Kidney (tissue), 14 donors: ENCODE data around the gene DOCK10. TPM values are rescaled to one million over a fixed set of nuclear protein-coding genes. Genes with fewer than 3 reads are reported as not detected.
A peak's percentile ranks its signal among the peaks of the same experiment; 100 is the strongest.

Source experiments
- DNase-seq, 5 donors: peaks; one replicate each; pipeline ENCODE4 v3.0.0-alpha.2; 2013 to 2020
- FAIRE-seq: peaks from 2 replicates; lab custom pipeline; 2012; peaks lifted over from hg19 to GRCh38; lab: Jason Lieb, UNC
- H3K27ac ChIP-seq, 2 donors: one replicate each; pipeline ENCODE4 v1.7.0; 2013; ENCODE audit warnings: low read depth in 2 of 2, low read length in 2 of 2, inconsistent platforms in 1 of 2
- H3K27me3 ChIP-seq: one replicate; pipeline ENCODE4 v1.7.1; 2013; ENCODE audit warnings: low read length, inconsistent platforms; ENCODE audit not compliant: control insufficient read depth, insufficient read depth
- H3K36me3 ChIP-seq, 3 donors: one replicate each; pipeline versions ENCODE4 v1.7.0 to v1.7.1; 2013; ENCODE audit warnings: low read length in 3 of 3, control low read depth in 1 of 3, inconsistent platforms in 1 of 3; ENCODE audit not compliant: insufficient read depth in 3 of 3, control insufficient read depth in 2 of 3
- H3K4me1 ChIP-seq, 3 donors: one replicate each; pipeline versions ENCODE4 v1.7.0 to v1.7.1; 2013; ENCODE audit warnings: low read length in 3 of 3, inconsistent platforms in 1 of 3, low read depth in 1 of 3; ENCODE audit not compliant: control insufficient read depth in 2 of 3, insufficient read depth in 2 of 3
- H3K4me3 ChIP-seq, 3 donors: one replicate each; pipeline versions ENCODE4 v1.7.0 to v1.8.1; 2013; ENCODE audit warnings: low read length in 3 of 3, control low read depth in 1 of 3, inconsistent platforms in 1 of 3
- H3K9ac ChIP-seq, 3 donors: one replicate each; pipeline versions ENCODE4 v1.7.0 to v1.7.1; 2013; ENCODE audit warnings: low read length in 3 of 3, control low read depth in 1 of 3, inconsistent platforms in 1 of 3
- H3K9me3 ChIP-seq, 3 donors: one replicate each; pipeline versions ENCODE4 v1.7.0 to v1.7.1; 2013; ENCODE audit warnings: low read length in 3 of 3, control low read depth in 1 of 3, inconsistent platforms in 1 of 3; ENCODE audit not compliant: control insufficient read depth in 2 of 3, insufficient read depth in 1 of 3
- CTCF ChIP-seq: IDR thresholded peaks from 3 replicates; pipeline ENCODE4 v1.5.1; 2012; ENCODE audit warnings: mild to moderate bottlenecking, moderate library complexity, borderline replicate concordance; ENCODE audit not compliant: insufficient read depth; ENCODE audit errors: extremely low read depth
- intact Hi-C: fragments of 100-400 bp; cut with DNase I; formaldehyde crosslinking; loops from one replicate; pipeline ENCODE4 v1.11.1; 2022
- polyA plus RNA-seq: library from polyadenylated mRNA; stranded (reverse); fragments of 350-450 nt; fragmentation: Illumina TruSeq; extraction: RNeasy Lipid Tissue Mini Kit (QIAGEN cat#74804); gene quantifications from one replicate; pipeline ENCODE4 v1.2.3, GENCODE V29; 2014; ENCODE audit warnings: low read depth, low replicate concordance; ENCODE audit not compliant: insufficient read depth
- total RNA-seq: library from RNA; stranded (reverse); fragmentation: NEBNext Ultra II Directional; extraction: Animal tissue kit (Norgen Biotek cat#: 25700); gene quantifications from one replicate; pipeline ENCODE4 v1.2.1, GENCODE V29; 2021
- donor health status: control.
- donor health status: control.
- donor health status: control.
- donor health status: control.
- donor health status: control.
- donor health status: DM: yes; HTN: yes; CAD: no.
- donor health status: Normal renal cell carcinoma (clear cell type).

DOCK10 gene
- total and polyA plus RNA-seq, 2 donors from 2014 or later = 2.1 to 33.8 TPM

GRCh38 chr2:225036431-225036830 is 5.8 kb downstream of the DOCK10 start:
- no peak for TF ChIP-seq CTCF
- Histone ChIP-seq H3K36me3 (no peaks in the 10 kb centered on the region), H3K27ac (no peak overlapping the region), H3K4me1 (peaks cover 0 to 2% (median 0%) of the 10 kb centered on the region in 3 donors), H3K4me3 (no peak overlapping the region), H3K9me3 (no peaks in the 10 kb centered on the region), H3K9ac (no peak overlapping the region), H3K27me3 (no peaks in the 10 kb centered on the region)
- FAIRE-seq (no peak), DNase-seq (no peak)
- intact Hi-C loops = no loop called here

GRCh38 chr2:225033440-225034318 is 8.6 kb downstream of the DOCK10 start:
- Histone ChIP-seq H3K4me1 (no peaks in the 10 kb centered on the region), H3K27me3 (no peaks in the 10 kb centered on the region), H3K36me3 (no peaks in the 10 kb centered on the region), H3K27ac (no peak overlapping the region), H3K9me3 (no peaks in the 10 kb centered on the region), H3K4me3 (no peak overlapping the region), H3K9ac (no peak overlapping the region)
- DNase-seq (no peak), FAIRE-seq (no peak)
- intact Hi-C loops = no loop called here
- no peak for TF ChIP-seq CTCF

GRCh38 chr2:225032246-225032645 is 10.0 kb downstream of the DOCK10 start:
- TF ChIP-seq CTCF = no peak

More at GRCh38 chr2:225032246-225032645, 10.0 kb downstream of the DOCK10 start:
- no peaks in the 10 kb centered on the region for H3K4me1 ChIP-seq
- intact Hi-C loops = no loop called here
- no peaks in the 10 kb centered on the region for H3K27me3 ChIP-seq
- DNase-seq (peak in 1 of 5 donors; percentile 32), FAIRE-seq (no peak)
- no peaks in the 10 kb centered on the region for H3K9me3 ChIP-seq
- H3K27ac ChIP-seq = no peak overlapping the region
- no peak overlapping the region for H3K9ac ChIP-seq
- H3K4me3 ChIP-seq = no peak overlapping the region
- H3K36me3 ChIP-seq = no peaks in the 10 kb centered on the region
